Measurements from ENCODE around the gene ZDHHC9. TPM values are rescaled to one million over a fixed set of nuclear protein-coding genes. Genes with fewer than 3 reads are reported as not detected.

ZDHHC9 gene
- total RNA-seq, 3 donors from 2014 or later, result 21.8 to 36.2 (median 34.4) TPM

DNA sequence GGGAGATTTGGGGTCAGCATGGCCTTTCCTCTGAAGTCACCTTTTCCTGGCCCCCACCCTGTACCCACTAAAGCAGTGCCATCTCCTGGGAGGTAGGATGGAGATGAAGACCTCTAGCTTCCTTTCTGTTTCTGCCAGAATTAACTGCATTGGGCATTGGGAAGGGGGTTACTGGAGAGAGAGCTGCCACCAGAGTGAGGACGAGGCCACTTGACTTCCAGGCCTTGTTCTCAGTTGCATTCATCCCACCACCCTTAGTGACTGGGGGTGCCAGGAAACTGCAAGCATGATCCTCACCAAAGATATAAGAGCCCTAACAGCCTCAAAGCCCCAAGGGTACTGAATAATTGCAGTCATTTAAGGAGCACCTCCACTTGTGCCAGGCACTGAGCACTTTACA lies 48.1 kb downstream of the ZDHHC9 start:
- intact Hi-C loops (cut with DNase I; ENCODE audit: low total_unique reads), result no loop called here
- H3K9me3 ChIP-seq, result no peaks in the 10 kb centered on the region
- no peak for DNase-seq (ENCODE audit: low spot score in 2 of 2)
- no peaks in the 10 kb centered on the region for H3K36me3 ChIP-seq
- H3K27ac ChIP-seq, result no peak overlapping the region
- peaks cover 0 to 36% of the 10 kb centered on the region in 2 donors for H3K27me3 ChIP-seq
- no peak overlapping the region for H3K4me3 ChIP-seq
- no peaks in the 10 kb centered on the region for H3K4me1 ChIP-seq
- TF ChIP-seq, protein P1, sequence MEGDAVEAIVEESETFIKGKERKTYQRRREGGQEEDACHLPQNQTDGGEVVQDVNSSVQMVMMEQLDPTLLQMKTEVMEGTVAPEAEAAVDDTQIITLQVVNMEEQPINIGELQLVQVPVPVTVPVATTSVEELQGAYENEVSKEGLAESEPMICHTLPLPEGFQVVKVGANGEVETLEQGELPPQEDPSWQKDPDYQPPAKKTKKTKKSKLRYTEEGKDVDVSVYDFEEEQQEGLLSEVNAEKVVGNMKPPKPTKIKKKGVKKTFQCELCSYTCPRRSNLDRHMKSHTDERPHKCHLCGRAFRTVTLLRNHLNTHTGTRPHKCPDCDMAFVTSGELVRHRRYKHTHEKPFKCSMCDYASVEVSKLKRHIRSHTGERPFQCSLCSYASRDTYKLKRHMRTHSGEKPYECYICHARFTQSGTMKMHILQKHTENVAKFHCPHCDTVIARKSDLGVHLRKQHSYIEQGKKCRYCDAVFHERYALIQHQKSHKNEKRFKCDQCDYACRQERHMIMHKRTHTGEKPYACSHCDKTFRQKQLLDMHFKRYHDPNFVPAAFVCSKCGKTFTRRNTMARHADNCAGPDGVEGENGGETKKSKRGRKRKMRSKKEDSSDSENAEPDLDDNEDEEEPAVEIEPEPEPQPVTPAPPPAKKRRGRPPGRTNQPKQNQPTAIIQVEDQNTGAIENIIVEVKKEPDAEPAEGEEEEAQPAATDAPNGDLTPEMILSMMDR (IDR thresholded peaks at IDR 0.05), result no peak
- TF ChIP-seq POLR2AphosphoS5 (IDR thresholded peaks at IDR 0.05) (no peak), POLR2A (IDR thresholded peaks at IDR 0.05) (no peak)

DNA sequence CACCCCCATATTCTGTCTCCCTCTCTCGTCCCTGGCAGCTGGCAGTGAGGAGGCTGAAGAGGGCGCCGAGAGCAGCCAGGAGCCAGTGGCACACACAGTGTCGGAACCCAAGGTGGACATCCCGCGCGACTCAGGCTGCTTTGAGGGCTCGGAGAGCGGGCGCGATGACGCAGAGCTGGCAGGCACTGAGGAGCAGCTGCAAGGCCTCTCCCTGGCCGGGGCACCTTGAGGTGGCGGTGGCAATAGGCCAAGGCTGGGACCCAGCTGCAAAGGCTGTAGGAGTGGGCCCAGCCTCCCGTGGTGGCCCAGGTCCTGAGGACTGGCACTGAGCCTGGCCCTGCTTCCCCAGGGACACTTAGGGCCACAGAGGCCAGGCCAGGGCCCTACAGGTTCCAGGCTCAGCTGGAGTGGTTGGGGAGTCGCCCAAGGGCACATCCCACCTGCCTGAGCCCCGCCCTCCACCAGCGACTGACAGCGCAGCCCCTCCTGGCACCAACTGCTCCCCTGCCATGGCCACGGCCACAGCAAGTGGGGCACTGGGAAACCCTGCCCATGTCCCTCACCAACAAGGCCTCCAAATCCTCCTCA lies 50.0 kb downstream of the ZDHHC9 start:
- Histone ChIP-seq H3K27ac (no peak overlapping the region), H3K9me3 (no peaks in the 10 kb centered on the region), H3K27me3 (peaks cover 0 to 37% of the 10 kb centered on the region in 2 donors), H3K4me3 (no peak overlapping the region), H3K4me1 (no peaks in the 10 kb centered on the region), H3K36me3 (no peaks in the 10 kb centered on the region)
- no peak for DNase-seq (ENCODE audit: low spot score in 2 of 2)
- intact Hi-C loops (cut with DNase I; ENCODE audit: low total_unique reads), result no loop called here
- no peak for TF ChIP-seq POLR2AphosphoS5 (IDR thresholded peaks at IDR 0.05)
- TF ChIP-seq, protein P1 (IDR thresholded peaks at IDR 0.05), result no peak

GRCh38 chrX:129792586-129793291 lies 50.9 kb downstream of the ZDHHC9 start:
- intact Hi-C loops (cut with DNase I; ENCODE audit: low total_unique reads), result no loop called here
- H3K4me1 ChIP-seq, result no peaks in the 10 kb centered on the region
- no peak overlapping the region for H3K27ac ChIP-seq
- no peak overlapping the region for H3K4me3 ChIP-seq
- no peaks in the 10 kb centered on the region for H3K9me3 ChIP-seq
- no peaks in the 10 kb centered on the region for H3K36me3 ChIP-seq
- no peak for DNase-seq (ENCODE audit: low spot score in 2 of 2)
- TF ChIP-seq POLR2A (IDR thresholded peaks at IDR 0.05), result no peak
- TF ChIP-seq, protein P1 (IDR thresholded peaks at IDR 0.05), result no peak
- TF ChIP-seq POLR2AphosphoS5 (IDR thresholded peaks at IDR 0.05), result no peak
- H3K27me3 ChIP-seq, result peaks cover 0 to 43% of the 10 kb centered on the region in 2 donors

DNA sequence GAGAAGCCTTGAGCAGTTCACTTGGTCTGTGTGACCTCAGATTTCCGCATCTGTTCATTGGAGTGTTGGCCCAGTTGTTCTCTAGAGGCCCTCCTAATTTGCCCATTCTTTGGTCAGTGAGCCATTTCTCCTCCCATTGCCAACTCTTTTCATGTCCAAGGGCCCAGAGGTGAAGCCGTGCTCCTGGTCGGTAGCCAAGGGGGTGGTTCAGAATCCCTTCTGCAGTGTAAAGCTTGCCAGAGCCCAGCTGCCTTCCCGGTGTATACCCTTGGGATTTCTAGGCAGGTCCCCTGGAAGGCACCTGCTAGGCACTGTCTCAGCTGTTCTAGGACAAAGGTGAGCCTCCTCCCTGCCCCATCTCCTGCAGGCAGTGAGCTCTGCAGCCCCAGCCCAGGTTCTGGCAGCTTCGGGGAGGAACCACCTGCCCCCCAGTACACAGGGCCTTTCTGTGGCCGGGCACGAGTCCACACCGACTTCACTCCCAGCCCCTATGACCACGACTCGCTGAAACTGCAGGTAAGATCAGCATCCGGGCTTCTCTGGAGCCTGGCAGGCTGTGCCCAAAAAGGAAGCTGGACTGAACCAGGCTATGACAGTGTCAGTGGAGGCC lies 51.6 kb downstream of the ZDHHC9 start:
- intact Hi-C loops (cut with DNase I; ENCODE audit: low total_unique reads), result no loop called here
- Histone ChIP-seq H3K27ac (no peak overlapping the region), H3K9me3 (no peaks in the 10 kb centered on the region), H3K4me3 (no peak overlapping the region), H3K36me3 (no peaks in the 10 kb centered on the region), H3K4me1 (no peaks in the 10 kb centered on the region), H3K27me3 (peaks cover 0 to 36% of the 10 kb centered on the region in 2 donors)
- DNase-seq (ENCODE audit: low spot score in 2 of 2), result no peak
- no peak for TF ChIP-seq POLR2A (IDR thresholded peaks at IDR 0.05)
- TF ChIP-seq POLR2AphosphoS5 (IDR thresholded peaks at IDR 0.05), result no peak
- TF ChIP-seq, protein P1 (IDR thresholded peaks at IDR 0.05), result no peak

- TF ChIP-seq POLR2A (IDR thresholded peaks at IDR 0.05), result no peak
- no peak for TF ChIP-seq POLR2AphosphoS5 (IDR thresholded peaks at IDR 0.05)
- TF ChIP-seq, protein P1 (IDR thresholded peaks at IDR 0.05), result no peak
- H3K27me3 ChIP-seq, result peaks cover 0 to 39% of the 10 kb centered on the region in 2 donors
- no peaks in the 10 kb centered on the region for H3K9me3 ChIP-seq
- intact Hi-C loops (cut with DNase I; ENCODE audit: low total_unique reads), result no loop called here
- H3K36me3 ChIP-seq, result no peaks in the 10 kb centered on the region
- H3K4me3 ChIP-seq, result no peak overlapping the region
- H3K27ac ChIP-seq, result no peak overlapping the region
- DNase-seq (ENCODE audit: low spot score in 2 of 2), result no peak
- no peaks in the 10 kb centered on the region for H3K4me1 ChIP-seq
Observed at GRCh38 chrX:129791336-129791735, 52.4 kb downstream of the ZDHHC9 start.
